Measurements from ENCODE around the gene POLL.

The POLL gene

GRCh38 chr10:101580486-101581399 is 7.3 kb downstream of the POLL start:
- H3K4me2 ChIP-seq (ENCODE audit: low read depth, low read length, poor library complexity, severe bottlenecking), result no peak overlapping the region
- no peaks in the 10 kb centered on the region; the same call in 1 of the 2 replicates for H3K36me3 ChIP-seq (ENCODE audit: insufficient read depth, low read length)
- H3K4me3 ChIP-seq (ENCODE audit: low read length, poor library complexity, severe bottlenecking), result no peak overlapping the region

GRCh38 chr10:101579516-101579870 is 8.6 kb downstream of the POLL start:
- Histone ChIP-seq H3F3A (ENCODE audit: low read depth) (no peaks in the 10 kb centered on the region), H2AFZ (ENCODE audit: low read length) (no peak overlapping the region), H3K9me3 (ENCODE audit: insufficient read depth, low read depth, low read length) (no peaks in the 10 kb centered on the region), H3K9me2 (replicated peaks; ENCODE audit: low read depth, low read length) (no peaks in the 10 kb centered on the region), H3K27me3 (ENCODE audit: insufficient read depth, low read length, poor library complexity, severe bottlenecking) (no peaks in the 10 kb centered on the region), H3K79me2 (ENCODE audit: insufficient read depth, low read length) (no peaks in the 10 kb centered on the region), H4K20me1 (ENCODE audit: insufficient read depth, low read length, poor library complexity, severe bottlenecking) (no peaks in the 10 kb centered on the region), H3K4me3 (ENCODE audit: low read length, poor library complexity, severe bottlenecking) (no peak overlapping the region), H3K36me3 (ENCODE audit: insufficient read depth, low read length) (no peaks in the 10 kb centered on the region; the same call in 1 of the 2 replicates), H3K4me2 (ENCODE audit: low read depth, low read length, poor library complexity, severe bottlenecking) (no peak overlapping the region), H3K4me1 (ENCODE audit: insufficient read depth, low read length, poor library complexity, severe bottlenecking) (no peaks in the 10 kb centered on the region), H3K9ac (ENCODE audit: low read depth, low read length, poor library complexity, severe bottlenecking) (no peak overlapping the region)
- TF ChIP-seq EZH2phosphoT487 (IDR thresholded peaks at IDR 0.05; ENCODE audit: borderline replicate concordance) (no peak), CTCF (conservative IDR thresholded peaks at IDR 0.05; ENCODE audit: low read length) (no peak)

More at GRCh38 chr10:101580486-101581399, 7.3 kb downstream of the POLL start:
- TF ChIP-seq EZH2phosphoT487 (IDR thresholded peaks at IDR 0.05; ENCODE audit: borderline replicate concordance) (no peak), CTCF (conservative IDR thresholded peaks at IDR 0.05; ENCODE audit: low read length) (no peak)
- Histone ChIP-seq H3K9me3 (ENCODE audit: insufficient read depth, low read depth, low read length) (no peaks in the 10 kb centered on the region), H3K9me2 (replicated peaks; ENCODE audit: low read depth, low read length) (no peaks in the 10 kb centered on the region), H3K4me1 (ENCODE audit: insufficient read depth, low read length, poor library complexity, severe bottlenecking) (no peaks in the 10 kb centered on the region), H3K9ac (ENCODE audit: low read depth, low read length, poor library complexity, severe bottlenecking) (no peak overlapping the region), H3F3A (ENCODE audit: low read depth) (no peaks in the 10 kb centered on the region), H3K27me3 (ENCODE audit: insufficient read depth, low read length, poor library complexity, severe bottlenecking) (no peaks in the 10 kb centered on the region), H3K79me2 (ENCODE audit: insufficient read depth, low read length) (no peaks in the 10 kb centered on the region), H2AFZ (ENCODE audit: low read length) (no peak overlapping the region), H4K20me1 (ENCODE audit: insufficient read depth, low read length, poor library complexity, severe bottlenecking) (no peaks in the 10 kb centered on the region)

- no peaks in the 10 kb centered on the region; the same call in 1 of the 2 replicates for H3K36me3 ChIP-seq (ENCODE audit: insufficient read depth, low read length)
- H3K9ac ChIP-seq (ENCODE audit: low read depth, low read length, poor library complexity, severe bottlenecking), result no peak overlapping the region
- H3K27me3 ChIP-seq (ENCODE audit: insufficient read depth, low read length, poor library complexity, severe bottlenecking), result no peaks in the 10 kb centered on the region
- H3K79me2 ChIP-seq (ENCODE audit: insufficient read depth, low read length), result no peaks in the 10 kb centered on the region
- no peaks in the 10 kb centered on the region for H4K20me1 ChIP-seq (ENCODE audit: insufficient read depth, low read length, poor library complexity, severe bottlenecking)
- H2AFZ ChIP-seq (ENCODE audit: low read length), result no peak overlapping the region
- TF ChIP-seq EZH2phosphoT487 (IDR thresholded peaks at IDR 0.05; ENCODE audit: borderline replicate concordance) (no peak), CTCF (conservative IDR thresholded peaks at IDR 0.05; ENCODE audit: low read length) (no peak)
- no peaks in the 10 kb centered on the region for H3K9me3 ChIP-seq (ENCODE audit: insufficient read depth, low read depth, low read length)
- no peaks in the 10 kb centered on the region for H3F3A ChIP-seq (ENCODE audit: low read depth)
- H3K4me3 ChIP-seq (ENCODE audit: low read length, poor library complexity, severe bottlenecking), result no peak overlapping the region
- H3K4me1 ChIP-seq (ENCODE audit: insufficient read depth, low read length, poor library complexity, severe bottlenecking), result no peaks in the 10 kb centered on the region
- H3K9me2 ChIP-seq (replicated peaks; ENCODE audit: low read depth, low read length), result no peaks in the 10 kb centered on the region
- H3K4me2 ChIP-seq (ENCODE audit: low read depth, low read length, poor library complexity, severe bottlenecking), result no peak overlapping the region
Observed at GRCh38 chr10:101578803-101579515, 9.1 kb downstream of the POLL start.
